ENCODE results near the gene CYP39A1.

Gene CYP39A1

GRCh38 chr6:46689657-46690056, 37.0 kb upstream of the CYP39A1 start:
- Histone ChIP-seq H2AFZ (no peak overlapping the region), H3K9ac (no peak overlapping the region), H3K4me3 (ENCODE audit: low read depth, low read length) (no peak overlapping the region), H3K4me1 (no peaks in the 10 kb centered on the region), H3K36me3 (ENCODE audit: control insufficient read depth, insufficient read depth, low read length) (no peaks in the 10 kb centered on the region), H3K27me3 (ENCODE audit: control insufficient read depth, insufficient read depth, low read length) (no peaks in the 10 kb centered on the region), H3K27ac (no peak overlapping the region), H3K4me2 (ENCODE audit: low read length) (no peak overlapping the region), H3K79me2 (no peaks in the 10 kb centered on the region), H3K9me3 (ENCODE audit: control insufficient read depth, low read length) (no peaks in the 10 kb centered on the region)
- no peak for TF ChIP-seq CTCF (IDR thresholded peaks at IDR 0.05)

- H3K9me3 ChIP-seq (ENCODE audit: control insufficient read depth, low read length) = no peaks in the 10 kb centered on the region
- H3K9ac ChIP-seq = no peak overlapping the region
- H3K4me3 ChIP-seq (ENCODE audit: low read depth, low read length) = no peak overlapping the region
- no peak for TF ChIP-seq CTCF (IDR thresholded peaks at IDR 0.05)
- H2AFZ ChIP-seq = no peak overlapping the region
- H3K27ac ChIP-seq = no peak overlapping the region
- no peaks in the 10 kb centered on the region for H3K27me3 ChIP-seq (ENCODE audit: control insufficient read depth, insufficient read depth, low read length)
- no peak overlapping the region for H3K4me2 ChIP-seq (ENCODE audit: low read length)
- no peaks in the 10 kb centered on the region for H3K79me2 ChIP-seq
- no peaks in the 10 kb centered on the region for H3K36me3 ChIP-seq (ENCODE audit: control insufficient read depth, insufficient read depth, low read length)
- H3K4me1 ChIP-seq = no peaks in the 10 kb centered on the region
Measured at GRCh38 chr6:46688966-46689335, 36.3 kb upstream of the CYP39A1 start.

GRCh38 chr6:46688117-46688965, 35.7 kb upstream of the CYP39A1 start:
- Histone ChIP-seq H3K4me1 (no peaks in the 10 kb centered on the region), H3K4me2 (ENCODE audit: low read length) (no peak overlapping the region), H3K9me3 (ENCODE audit: control insufficient read depth, low read length) (no peaks in the 10 kb centered on the region), H3K36me3 (ENCODE audit: control insufficient read depth, insufficient read depth, low read length) (no peaks in the 10 kb centered on the region), H3K4me3 (ENCODE audit: low read depth, low read length) (no peak overlapping the region), H3K27me3 (ENCODE audit: control insufficient read depth, insufficient read depth, low read length) (no peaks in the 10 kb centered on the region), H3K79me2 (no peaks in the 10 kb centered on the region), H2AFZ (no peak overlapping the region), H3K27ac (no peak overlapping the region), H3K9ac (no peak overlapping the region)
- TF ChIP-seq CTCF (IDR thresholded peaks at IDR 0.05) = no peak

GRCh38 chr6:46687619-46688097, 35.0 kb upstream of the CYP39A1 start, which contains the start of gene TDRD6:
Gene TDRD6, plus strand, starts transcription at chr6:46687885. Its CDS starts 244 bp downstream, at chr6:46688129.
- no peaks in the 10 kb centered on the region for H3K27me3 ChIP-seq (ENCODE audit: control insufficient read depth, insufficient read depth, low read length)

More at GRCh38 chr6:46687619-46688097, 35.0 kb upstream of the CYP39A1 start, which contains the start of gene TDRD6:
- no peak within 1 kb of the TSS for H3K4me2 ChIP-seq (ENCODE audit: low read length)
- no peaks in the 10 kb centered on the region for H3K36me3 ChIP-seq (ENCODE audit: control insufficient read depth, insufficient read depth, low read length)
- no peaks in the 10 kb centered on the region for H3K4me1 ChIP-seq
- H3K9ac ChIP-seq = no peak within 1 kb of the TSS
- no peak within 1 kb of the TSS for H3K27ac ChIP-seq
- no peaks in the 10 kb centered on the region for H3K9me3 ChIP-seq (ENCODE audit: control insufficient read depth, low read length)
- H2AFZ ChIP-seq = no peak within 1 kb of the TSS
- H3K79me2 ChIP-seq = no peaks in the 10 kb centered on the region
- TF ChIP-seq CTCF (IDR thresholded peaks at IDR 0.05) = no peak
- H3K4me3 ChIP-seq (ENCODE audit: low read depth, low read length) = no peak within 1 kb of the TSS
